HUES6 (cell line): ENCODE results near the gene DYNLT2.

ENCODE experiments used
- H3K27ac ChIP-seq: 2 replicates; pipeline ENCODE4 v1.7.0; 2013; ENCODE audit warnings: low read depth, mild to moderate bottlenecking, low read length, inconsistent platforms
- H3K27me3 ChIP-seq: 2 replicates; pipeline ENCODE4 v1.6.1; 2013; ENCODE audit warnings: low read length; ENCODE audit not compliant: control insufficient read depth, insufficient read depth
- H3K36me3 ChIP-seq: 2 replicates; pipeline ENCODE4 v1.6.1; 2013; ENCODE audit warnings: low read length; ENCODE audit not compliant: control insufficient read depth, insufficient read depth
- H3K4me1 ChIP-seq: 2 replicates; pipeline ENCODE4 v1.6.1; 2013; ENCODE audit warnings: low read length; ENCODE audit not compliant: control insufficient read depth, insufficient read depth
- H3K4me3 ChIP-seq: 2 replicates; pipeline ENCODE4 v1.5.1; 2013; ENCODE audit warnings: low read depth, low read length
- H3K9ac ChIP-seq: one replicate; pipeline ENCODE4 v1.6.1; 2013; ENCODE audit warnings: mild to moderate bottlenecking, low read length
- H3K9me3 ChIP-seq: 2 replicates; pipeline ENCODE4 v1.6.1; 2013; ENCODE audit warnings: low read depth, low read length; ENCODE audit not compliant: control insufficient read depth, insufficient read depth

Gene DYNLT2

GRCh38 chr6:169726963-169727362 lies 24.4 kb downstream of the DYNLT2 start:
- Histone ChIP-seq H3K9ac (no peak overlapping the region), H3K27ac (no peak overlapping the region), H3K4me1 (peaks cover 8% of the 10 kb centered on the region), H3K27me3 (no peaks in the 10 kb centered on the region), H3K36me3 (no peaks in the 10 kb centered on the region), H3K4me3 (no peak overlapping the region), H3K9me3 (no peaks in the 10 kb centered on the region)

- 0 out of 2 replicates have a peak overlapping the region, but pooled peaks have one; percentile 5 for H3K4me3 ChIP-seq
- no peak overlapping the region for H3K27ac ChIP-seq
- H3K9me3 ChIP-seq = no peaks in the 10 kb centered on the region
- peaks cover 10% of the 10 kb centered on the region for H3K4me1 ChIP-seq
- no peaks in the 10 kb centered on the region for H3K36me3 ChIP-seq
- no peak overlapping the region for H3K9ac ChIP-seq
- no peaks in the 10 kb centered on the region for H3K27me3 ChIP-seq
These were observed 25.3 kb downstream of the DYNLT2 start for GRCh38 chr6:169726049-169726400.

GRCh38 chr6:169725125-169726048 lies 26.0 kb downstream of the DYNLT2 start:
- Histone ChIP-seq H3K27ac (peak overlapping the region; percentile 92), H3K9ac (peak overlapping the region; percentile 97), H3K9me3 (no peaks in the 10 kb centered on the region)

GRCh38 chr6:169724494-169725124 lies 26.8 kb downstream of the DYNLT2 start, which contains the start of gene PHF10:
Gene PHF10, minus strand, starts transcription at chr6:169724500. Its CDS starts 569 bp downstream, at chr6:169723931.
- peak within 1 kb of the TSS; percentile 97 for H3K9ac ChIP-seq
- no peaks in the 10 kb centered on the region for H3K36me3 ChIP-seq
- no peaks in the 10 kb centered on the region for H3K27me3 ChIP-seq
- H3K4me1 ChIP-seq = peaks cover 10% of the 10 kb centered on the region
- H3K9me3 ChIP-seq = no peaks in the 10 kb centered on the region
- peak within 1 kb of the TSS; percentile 92 for H3K27ac ChIP-seq
- H3K4me3 ChIP-seq = peak within 1 kb of the TSS; percentile 92

More at GRCh38 chr6:169725125-169726048, 26.0 kb downstream of the DYNLT2 start:
- no peaks in the 10 kb centered on the region for H3K36me3 ChIP-seq
- peaks cover 10% of the 10 kb centered on the region for H3K4me1 ChIP-seq
- no peaks in the 10 kb centered on the region for H3K27me3 ChIP-seq
- H3K4me3 ChIP-seq = peak overlapping the region; percentile 86

GRCh38 chr6:169723991-169724493 lies 27.3 kb downstream of the DYNLT2 start:
- no peaks in the 10 kb centered on the region for H3K27me3 ChIP-seq
- peak overlapping the region; percentile 80 for H3K9ac ChIP-seq

GRCh38 chr6:169723200-169723909 lies 28.0 kb downstream of the DYNLT2 start:
- Histone ChIP-seq H3K4me1 (peaks cover 10% of the 10 kb centered on the region), H3K9me3 (no peaks in the 10 kb centered on the region), H3K9ac (peak overlapping the region; percentile 88), H3K4me3 (peak overlapping the region; percentile 92), H3K27ac (no peak overlapping the region; the same call in 1 of the 2 replicates), H3K27me3 (no peaks in the 10 kb centered on the region), H3K36me3 (peaks cover 6% of the 10 kb centered on the region; the same call in 1 of the 2 replicates)

More at GRCh38 chr6:169723991-169724493, 27.3 kb downstream of the DYNLT2 start:
- Histone ChIP-seq H3K4me3 (peak overlapping the region; percentile 56), H3K9me3 (no peaks in the 10 kb centered on the region), H3K27ac (no peak overlapping the region), H3K36me3 (peaks cover 4% of the 10 kb centered on the region; the same call in 1 of the 2 replicates), H3K4me1 (peaks cover 10% of the 10 kb centered on the region)

- H3K4me3 ChIP-seq = peak overlapping the region; percentile 92
- peak overlapping the region; percentile 88 for H3K9ac ChIP-seq
- no peaks in the 10 kb centered on the region for H3K9me3 ChIP-seq
- no peak overlapping the region; the same call in 1 of the 2 replicates for H3K27ac ChIP-seq
- peaks cover 10% of the 10 kb centered on the region for H3K4me1 ChIP-seq
- H3K27me3 ChIP-seq = no peaks in the 10 kb centered on the region
- peaks cover 8% of the 10 kb centered on the region; the same call in 1 of the 2 replicates for H3K36me3 ChIP-seq
These were observed 28.8 kb downstream of the DYNLT2 start for GRCh38 chr6:169722362-169723199.

- Histone ChIP-seq H3K4me3 (no peak overlapping the region), H3K4me1 (peaks cover 10% of the 10 kb centered on the region), H3K36me3 (peaks cover 30% of the 10 kb centered on the region), H3K27ac (no peak overlapping the region), H3K27me3 (no peaks in the 10 kb centered on the region), H3K9me3 (no peaks in the 10 kb centered on the region), H3K9ac (no peak overlapping the region)
These were observed 31.0 kb downstream of the DYNLT2 start for GRCh38 chr6:169720207-169720855.

GRCh38 chr6:169719117-169719516 lies 32.3 kb downstream of the DYNLT2 start:
- Histone ChIP-seq H3K36me3 (peaks cover 42% of the 10 kb centered on the region), H3K9me3 (no peaks in the 10 kb centered on the region), H3K9ac (no peak overlapping the region), H3K4me1 (peaks cover 10% of the 10 kb centered on the region), H3K27me3 (no peaks in the 10 kb centered on the region), H3K27ac (no peak overlapping the region), H3K4me3 (no peak overlapping the region)
